Activated B cell treated with CpG ODN at 0.5 μM for 24 hours (primary cell): ENCODE results near the gene SMG1. TPM values are rescaled to one million over a fixed set of nuclear protein-coding genes. Genes with fewer than 3 reads are reported as not detected.

ENCODE experiments used
- ATAC-seq: fragments of 200-7000 bp; cut with Tn5 transposase; one replicate; pipeline ENCODE4 v1.10.0; 2021; ENCODE audit warnings: low read depth, mild to moderate bottlenecking, moderate library complexity
- CTCF ChIA-PET: fragments of 350-600 bp; sonication (Branson Sonifier 250); formaldehyde crosslinking; loops from one replicate; lab custom pipeline; 2021; ENCODE audit warnings: antibody characterized with exemption; lab: Charles Lee
- POLR2A ChIA-PET: fragments of 350-600 bp; sonication (Branson Sonifier 250); formaldehyde crosslinking; loops from one replicate; lab custom pipeline; 2021; ENCODE audit warnings: antibody characterized with exemption; lab: Charles Lee
- DNase-seq: peaks from one replicate; pipeline ENCODE4 v3.0.0; 2022
- H3K27ac Mint-ChIP-seq: one replicate; pipeline ENCODE4 v1.8.0; 2020; ENCODE audit warnings: mixed read lengths
- H3K27me3 Mint-ChIP-seq: one replicate; pipeline ENCODE4 v1.8.0; 2021; ENCODE audit warnings: mixed read lengths
- H3K36me3 Mint-ChIP-seq: one replicate; pipeline ENCODE4 v1.8.0; 2021; ENCODE audit warnings: low read depth, mixed read lengths
- H3K4me1 Mint-ChIP-seq: one replicate; pipeline ENCODE4 v1.8.0; 2021; ENCODE audit warnings: mixed read lengths
- H3K4me3 Mint-ChIP-seq: one replicate; pipeline ENCODE4 v1.8.0; 2020; ENCODE audit warnings: mild to moderate bottlenecking, mixed read lengths
- H3K9me3 Mint-ChIP-seq: one replicate; pipeline ENCODE4 v1.8.0; 2020; ENCODE audit warnings: mixed read lengths
- CTCF ChIP-seq: fragments of 200-600 bp; IDR thresholded peaks from one replicate; pipeline ENCODE4 v1.8.0; 2022; ENCODE audit warnings: antibody characterized with exemption, mild to moderate bottlenecking
- intact Hi-C: fragments of 100-400 bp; cut with micrococcal nuclease; formaldehyde crosslinking; loops from one replicate; pipeline ENCODE4 v1.15.1; 2024
- total RNA-seq: library from RNA; stranded (reverse); gene quantifications from 2 replicates; pipeline ENCODE4 v1.2.3, GENCODE V29; 2022

The SMG1 gene
- total RNA-seq, 1 donor from 2014 or later = 215 TPM

DNA sequence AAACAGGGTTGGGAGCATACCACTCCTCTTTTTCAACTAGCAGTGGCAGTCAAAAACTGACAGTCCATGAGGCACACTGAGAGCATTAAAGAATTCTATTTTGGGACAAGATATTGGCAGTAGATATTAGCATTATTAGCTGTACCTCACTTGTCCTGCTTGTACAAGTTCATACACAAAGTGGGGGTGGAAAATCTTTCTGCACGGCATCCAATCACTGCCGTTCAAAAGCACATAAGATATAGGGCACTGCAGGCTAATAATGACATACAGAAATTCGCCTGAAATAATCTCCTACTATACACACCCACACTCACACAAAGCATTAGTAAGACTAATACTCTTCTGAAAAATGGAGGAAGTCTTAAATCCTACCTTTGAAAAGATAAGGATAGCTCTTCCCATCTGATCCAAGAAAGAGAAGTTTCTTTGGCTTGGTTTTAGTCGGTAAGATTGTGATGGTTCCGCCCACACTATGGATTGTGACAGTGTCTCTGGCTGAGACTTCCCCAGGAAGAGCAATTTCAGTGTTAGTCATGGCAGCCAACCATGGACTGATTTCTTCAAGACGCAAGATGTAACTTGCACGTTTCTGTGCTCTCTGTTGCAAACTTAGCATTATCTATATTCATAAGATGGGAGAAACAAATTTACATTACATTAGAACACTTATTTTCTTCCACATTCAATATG lies 84.2 kb downstream of the SMG1 start:
- no peak for TF ChIP-seq CTCF
- no peaks in the 10 kb centered on the region for H3K4me1 Mint-ChIP-seq
- ATAC-seq (no peak), DNase-seq (no peak)
- H3K27ac Mint-ChIP-seq = no peak overlapping the region
- no peak overlapping the region for H3K4me3 Mint-ChIP-seq
- H3K36me3 Mint-ChIP-seq = peaks cover 89% of the 10 kb centered on the region
- H3K27me3 Mint-ChIP-seq = no peaks in the 10 kb centered on the region
- intact Hi-C loops = no loop called here
- ChIA-PET CTCF (no interaction called here), POLR2A (no interaction called here)
- H3K9me3 Mint-ChIP-seq = no peaks in the 10 kb centered on the region

DNA sequence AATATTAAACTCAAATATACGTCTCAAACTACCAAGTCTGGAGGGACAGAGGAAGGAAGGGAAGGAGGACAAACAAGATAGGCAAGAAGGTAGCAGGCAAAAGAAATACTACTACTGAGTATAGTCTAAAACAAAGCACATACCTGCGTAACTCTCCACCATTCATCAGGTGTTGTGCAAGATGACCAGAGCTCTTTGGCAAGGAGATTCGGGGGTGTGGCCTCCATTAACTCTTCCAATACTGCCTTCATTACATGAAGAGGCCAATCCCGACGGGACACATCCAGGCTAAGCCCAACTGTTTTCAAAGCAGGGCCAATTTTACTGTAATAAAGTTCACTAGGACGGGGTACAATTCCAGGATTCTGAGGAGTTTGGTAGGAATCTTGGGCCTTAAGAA lies 86.7 kb downstream of the SMG1 start:
- DNase-seq (no peak), ATAC-seq (no peak)
- no peak overlapping the region for H3K4me3 Mint-ChIP-seq
- no peaks in the 10 kb centered on the region for H3K27me3 Mint-ChIP-seq
- H3K27ac Mint-ChIP-seq = no peak overlapping the region
- H3K36me3 Mint-ChIP-seq = peaks cover 89% of the 10 kb centered on the region
- no peak for TF ChIP-seq CTCF
- no peaks in the 10 kb centered on the region for H3K4me1 Mint-ChIP-seq
- ChIA-PET CTCF (no interaction called here), POLR2A (no interaction called here)
- intact Hi-C loops = no loop called here
- H3K9me3 Mint-ChIP-seq = no peaks in the 10 kb centered on the region

DNA sequence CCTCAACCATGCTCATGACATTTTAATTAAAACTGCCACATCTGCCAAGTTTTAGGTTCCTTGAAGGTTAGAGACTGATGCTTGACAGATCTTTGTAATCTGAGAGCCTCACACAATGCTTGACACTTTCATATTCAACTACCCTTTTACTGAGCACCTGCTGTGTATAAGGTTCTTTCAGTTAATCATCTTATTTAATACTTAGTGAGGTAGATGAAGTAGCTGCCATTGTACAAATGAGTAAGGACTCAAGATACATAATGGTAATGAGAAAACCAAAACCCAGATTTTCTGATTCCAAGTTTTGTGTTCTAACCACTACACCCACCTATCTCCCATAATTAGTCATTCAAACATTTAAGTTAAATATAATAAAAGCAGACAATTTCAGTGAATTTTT lies 89.5 kb downstream of the SMG1 start:
- Mint-ChIP-seq H3K27ac (no peak overlapping the region), H3K4me3 (no peak overlapping the region), H3K27me3 (no peaks in the 10 kb centered on the region), H3K36me3 (peaks cover 85% of the 10 kb centered on the region), H3K4me1 (no peaks in the 10 kb centered on the region), H3K9me3 (no peaks in the 10 kb centered on the region)
- no peak for DNase-seq
- ChIA-PET CTCF (no interaction called here), POLR2A (no interaction called here)
- intact Hi-C loops = no loop called here
- ATAC-seq = no peak
- no peak for TF ChIP-seq CTCF

DNA sequence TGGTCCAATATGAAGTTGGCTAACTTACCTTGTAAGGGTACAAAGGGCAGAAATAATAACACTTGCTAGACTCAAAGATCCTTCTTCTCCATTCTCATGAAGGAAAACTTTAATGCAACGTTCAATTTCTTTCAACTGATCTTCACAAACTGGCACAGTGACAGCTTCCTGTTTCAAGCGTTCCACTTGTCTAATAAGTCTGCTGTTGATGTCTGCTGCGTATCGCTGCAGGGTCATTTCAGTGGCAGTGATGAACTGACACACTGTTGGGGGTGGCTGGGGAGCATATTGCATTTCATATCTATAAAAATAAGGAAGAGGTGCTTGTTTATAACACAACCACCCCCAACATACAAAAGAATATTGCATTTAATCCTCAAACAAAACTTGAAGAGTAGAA lies 91.3 kb downstream of the SMG1 start:
- ATAC-seq (no peak), DNase-seq (no peak)
- no peak for TF ChIP-seq CTCF
- ChIA-PET CTCF (no interaction called here), POLR2A (no interaction called here)
- Mint-ChIP-seq H3K4me1 (no peaks in the 10 kb centered on the region), H3K4me3 (no peak overlapping the region), H3K27ac (no peak overlapping the region), H3K9me3 (no peaks in the 10 kb centered on the region), H3K27me3 (no peaks in the 10 kb centered on the region), H3K36me3 (peaks cover 84% of the 10 kb centered on the region)
- intact Hi-C loops = no loop called here

DNA sequence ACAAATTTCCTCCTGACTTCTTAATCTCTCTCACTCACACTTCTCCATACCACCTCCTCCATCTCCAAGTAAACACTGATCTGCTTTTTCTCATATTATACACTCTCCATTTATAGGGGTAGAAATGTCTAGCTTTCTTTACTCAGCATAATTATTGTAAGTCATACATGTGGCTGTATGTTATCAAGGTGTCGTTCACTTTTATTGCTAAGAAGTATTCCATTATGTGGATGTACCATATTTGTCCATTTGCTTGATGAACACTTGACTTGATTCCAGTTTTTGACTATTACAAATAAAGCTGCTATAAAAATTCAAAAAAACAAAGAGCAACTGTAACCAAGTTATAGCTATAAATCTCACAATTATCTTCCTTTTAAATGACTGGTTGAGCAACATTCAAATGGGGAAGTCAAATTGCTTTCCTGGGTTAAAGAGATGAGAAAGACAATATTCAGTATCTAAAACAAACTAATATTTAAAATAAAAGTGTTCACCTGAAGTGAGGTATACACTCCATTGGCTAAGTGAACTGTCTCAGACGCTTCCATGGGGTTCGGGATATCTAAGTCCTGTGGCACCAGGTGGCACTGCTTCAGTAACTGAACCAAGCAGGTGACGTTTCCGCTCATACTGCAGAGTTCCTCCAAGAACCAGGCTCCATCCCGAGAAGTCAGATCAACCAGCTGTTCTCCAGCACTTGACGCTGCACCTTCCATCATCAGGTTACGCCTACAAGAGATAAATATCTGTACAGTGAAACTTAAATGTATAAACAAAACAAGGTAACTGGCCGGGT lies 92.3 kb downstream of the SMG1 start:
- no peak for DNase-seq
- TF ChIP-seq CTCF = no peak
- POLR2A ChIA-PET = no interaction called here
- Mint-ChIP-seq H3K9me3 (no peaks in the 10 kb centered on the region), H3K27ac (no peak overlapping the region), H3K4me1 (no peaks in the 10 kb centered on the region), H3K27me3 (no peaks in the 10 kb centered on the region), H3K4me3 (no peak overlapping the region), H3K36me3 (peaks cover 87% of the 10 kb centered on the region)
- CTCF ChIA-PET = no interaction called here
- ATAC-seq = no peak
- intact Hi-C loops = no loop called here
